ENCODE data around the gene PLPP4.

The PLPP4 gene

DNA sequence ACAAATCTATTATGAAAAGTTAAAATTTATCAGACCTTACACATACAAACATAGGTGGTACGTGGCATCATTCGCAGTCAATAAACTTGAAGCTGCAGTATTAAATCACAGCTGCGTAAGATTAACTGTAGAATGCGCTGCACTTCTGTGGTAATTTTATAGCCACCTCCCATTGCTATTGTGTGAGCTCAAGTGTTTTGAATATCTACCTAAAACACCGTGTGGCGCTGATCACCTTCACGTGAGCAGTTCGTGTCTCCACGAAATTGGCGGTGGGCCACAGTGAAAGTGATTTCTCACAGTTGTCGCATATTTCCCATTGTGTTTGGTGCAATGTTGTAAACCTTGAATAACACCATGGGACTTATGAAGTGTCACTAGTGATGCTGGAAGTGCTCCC, 102.8 kb downstream of the PLPP4 start:
- Histone ChIP-seq H3K4me1 (ENCODE audit: control insufficient read depth, insufficient read depth, low read length) (peaks cover 4% of the 10 kb centered on the region), H3K36me3 (ENCODE audit: control insufficient read depth, insufficient read depth, low read length) (no peaks in the 10 kb centered on the region), H3K4me3 (ENCODE audit: low read depth, low read length) (no peak overlapping the region), H3K9ac (ENCODE audit: low read depth, low read length) (no peak overlapping the region), H3K27me3 (ENCODE audit: control insufficient read depth, insufficient read depth, low read length) (no peaks in the 10 kb centered on the region), H3K9me3 (ENCODE audit: control insufficient read depth, insufficient read depth, low read length) (no peaks in the 10 kb centered on the region)

DNA sequence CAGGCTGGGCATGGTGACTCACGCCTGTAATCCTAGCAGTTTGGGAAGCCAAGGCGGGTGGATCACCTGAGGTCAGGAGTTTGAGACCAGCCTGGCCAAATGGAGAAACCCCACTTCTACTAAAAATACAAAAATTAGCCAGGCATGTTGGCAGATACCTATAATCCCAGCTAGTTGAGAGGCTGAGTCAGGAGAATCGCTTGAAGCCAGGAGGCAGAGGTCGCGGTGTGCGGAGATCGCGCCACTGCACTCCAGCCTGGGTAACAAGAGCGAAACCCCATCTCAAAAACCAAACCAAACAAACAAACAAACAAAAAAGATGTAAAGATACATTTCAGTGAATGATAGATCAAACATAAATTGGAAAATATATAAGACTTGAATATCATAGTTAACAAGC, 105.9 kb downstream of the PLPP4 start:
- Histone ChIP-seq H3K9me3 (ENCODE audit: control insufficient read depth, insufficient read depth, low read length) (no peaks in the 10 kb centered on the region), H3K27me3 (ENCODE audit: control insufficient read depth, insufficient read depth, low read length) (no peaks in the 10 kb centered on the region), H3K9ac (ENCODE audit: low read depth, low read length) (no peak overlapping the region), H3K4me1 (ENCODE audit: control insufficient read depth, insufficient read depth, low read length) (no peaks in the 10 kb centered on the region), H3K36me3 (ENCODE audit: control insufficient read depth, insufficient read depth, low read length) (no peaks in the 10 kb centered on the region), H3K4me3 (ENCODE audit: low read depth, low read length) (no peak overlapping the region)

DNA sequence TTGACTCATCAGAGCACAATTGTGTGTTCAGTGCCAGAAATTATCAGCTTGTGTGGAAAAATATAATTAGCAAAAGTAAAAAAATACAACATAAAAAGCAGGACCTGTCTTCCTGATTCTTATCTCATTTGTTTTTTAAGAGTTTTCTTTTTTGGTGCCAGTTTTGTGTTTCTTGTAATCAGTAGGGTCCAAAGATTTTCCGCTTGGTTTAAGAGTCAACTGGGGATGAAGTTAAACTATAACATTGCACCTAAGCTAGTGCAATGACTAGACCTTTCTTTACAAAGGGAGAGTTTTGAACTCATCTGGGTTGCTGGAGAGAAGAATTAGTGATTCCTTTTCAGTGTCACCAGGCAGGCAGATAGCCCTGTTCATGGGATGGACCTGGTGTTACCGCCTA, 113.4 kb downstream of the PLPP4 start:
- H3K9ac ChIP-seq (ENCODE audit: low read depth, low read length), result no peak overlapping the region
- H3K4me3 ChIP-seq (ENCODE audit: low read depth, low read length), result no peak overlapping the region
- no peaks in the 10 kb centered on the region for H3K9me3 ChIP-seq (ENCODE audit: control insufficient read depth, insufficient read depth, low read length)

DNA sequence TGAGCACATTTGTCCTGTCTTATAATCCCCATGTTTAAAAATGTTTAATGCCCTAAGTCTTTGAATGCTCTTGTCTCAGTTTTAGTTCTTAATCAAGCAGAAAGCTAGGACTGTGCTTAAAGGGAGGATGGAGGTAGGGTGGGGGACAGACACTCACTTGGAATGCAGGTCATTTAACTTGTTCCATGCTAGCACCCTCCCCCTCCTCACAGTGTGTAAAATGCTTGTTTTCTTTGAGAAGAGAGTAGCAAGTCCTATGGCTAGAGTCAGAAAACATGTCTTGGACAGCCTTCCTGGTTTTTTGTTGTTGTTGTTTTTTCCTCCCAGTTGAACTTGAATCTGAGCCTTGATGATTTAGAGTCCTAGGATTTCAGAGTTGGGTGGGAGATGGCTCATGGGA, 114.2 kb downstream of the PLPP4 start:
- Histone ChIP-seq H3K9ac (ENCODE audit: low read depth, low read length) (no peak overlapping the region), H3K4me1 (ENCODE audit: control insufficient read depth, insufficient read depth, low read length) (no peaks in the 10 kb centered on the region), H3K9me3 (ENCODE audit: control insufficient read depth, insufficient read depth, low read length) (no peaks in the 10 kb centered on the region), H3K27me3 (ENCODE audit: control insufficient read depth, insufficient read depth, low read length) (no peaks in the 10 kb centered on the region), H3K36me3 (ENCODE audit: control insufficient read depth, insufficient read depth, low read length) (no peaks in the 10 kb centered on the region), H3K4me3 (ENCODE audit: low read depth, low read length) (no peak overlapping the region)

More for the DNA sequence above, 113.4 kb downstream of the PLPP4 start:
- Histone ChIP-seq H3K36me3 (ENCODE audit: control insufficient read depth, insufficient read depth, low read length) (no peaks in the 10 kb centered on the region), H3K4me1 (ENCODE audit: control insufficient read depth, insufficient read depth, low read length) (no peaks in the 10 kb centered on the region), H3K27me3 (ENCODE audit: control insufficient read depth, insufficient read depth, low read length) (no peaks in the 10 kb centered on the region)

DNA sequence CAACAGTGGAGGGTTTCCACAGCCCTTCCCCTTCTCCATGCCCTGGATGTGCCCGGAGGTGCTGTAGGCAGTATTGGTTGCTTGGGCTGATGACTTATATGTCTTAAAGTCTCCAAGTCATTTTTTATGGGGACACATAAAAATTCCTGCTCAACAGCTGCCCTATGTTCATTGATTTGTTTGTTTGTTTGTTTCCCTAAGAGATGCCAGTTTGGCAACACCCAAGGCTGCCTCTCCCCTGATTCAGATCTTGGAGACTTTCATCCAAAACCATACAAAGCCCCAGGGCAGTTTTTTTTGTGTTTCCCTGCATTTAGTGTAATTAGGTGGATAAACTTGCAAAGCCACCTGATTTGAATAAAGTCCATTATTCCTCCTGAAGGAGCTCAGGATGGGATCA, 115.3 kb downstream of the PLPP4 start:
- Histone ChIP-seq H3K4me1 (ENCODE audit: control insufficient read depth, insufficient read depth, low read length) (no peaks in the 10 kb centered on the region), H3K36me3 (ENCODE audit: control insufficient read depth, insufficient read depth, low read length) (no peaks in the 10 kb centered on the region), H3K9ac (ENCODE audit: low read depth, low read length) (no peak overlapping the region), H3K4me3 (ENCODE audit: low read depth, low read length) (no peak overlapping the region), H3K27me3 (ENCODE audit: control insufficient read depth, insufficient read depth, low read length) (no peaks in the 10 kb centered on the region), H3K9me3 (ENCODE audit: control insufficient read depth, insufficient read depth, low read length) (no peaks in the 10 kb centered on the region)

DNA sequence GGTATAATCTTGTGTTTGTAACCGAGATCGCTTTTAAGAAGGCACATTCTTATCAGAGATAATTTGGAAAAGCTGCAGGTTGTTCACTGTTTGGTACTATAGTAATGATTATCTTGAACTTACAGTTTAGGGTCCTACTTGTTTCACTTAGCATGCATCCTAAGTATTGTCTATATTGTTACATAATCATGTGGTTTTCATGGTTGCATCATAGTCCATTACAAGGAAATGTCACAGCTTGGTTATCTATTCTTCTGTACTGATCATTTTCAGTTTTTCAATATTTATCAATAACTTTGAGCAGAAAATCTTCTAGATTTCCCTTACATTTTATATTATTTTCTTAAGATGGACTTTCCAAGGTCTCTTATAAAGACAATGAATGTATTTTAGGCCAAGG, 116.3 kb downstream of the PLPP4 start:
- Histone ChIP-seq H3K9me3 (ENCODE audit: control insufficient read depth, insufficient read depth, low read length) (no peaks in the 10 kb centered on the region), H3K9ac (ENCODE audit: low read depth, low read length) (no peak overlapping the region), H3K4me1 (ENCODE audit: control insufficient read depth, insufficient read depth, low read length) (no peaks in the 10 kb centered on the region), H3K4me3 (ENCODE audit: low read depth, low read length) (no peak overlapping the region), H3K36me3 (ENCODE audit: control insufficient read depth, insufficient read depth, low read length) (no peaks in the 10 kb centered on the region), H3K27me3 (ENCODE audit: control insufficient read depth, insufficient read depth, low read length) (no peaks in the 10 kb centered on the region)

DNA sequence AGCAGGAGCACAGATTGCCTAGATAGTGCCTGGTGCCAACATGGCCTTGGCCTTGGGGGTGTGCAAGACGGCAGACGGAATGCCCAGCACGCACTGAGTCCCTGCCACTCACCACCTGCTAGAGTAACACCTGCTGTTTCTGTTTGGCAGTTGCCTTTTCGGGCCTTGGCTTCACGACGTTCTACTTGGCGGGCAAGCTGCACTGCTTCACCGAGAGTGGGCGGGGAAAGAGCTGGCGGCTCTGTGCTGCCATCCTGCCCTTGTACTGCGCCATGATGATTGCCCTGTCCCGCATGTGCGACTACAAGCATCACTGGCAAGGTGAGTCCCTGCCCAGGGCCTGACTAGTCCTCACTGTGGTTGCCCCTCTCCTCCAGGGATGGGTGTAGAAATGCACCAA, 118.0 kb downstream of the PLPP4 start:
- H3K36me3 ChIP-seq (ENCODE audit: control insufficient read depth, insufficient read depth, low read length), result no peaks in the 10 kb centered on the region
- no peak overlapping the region for H3K4me3 ChIP-seq (ENCODE audit: low read depth, low read length)
- no peaks in the 10 kb centered on the region for H3K27me3 ChIP-seq (ENCODE audit: control insufficient read depth, insufficient read depth, low read length)
- no peaks in the 10 kb centered on the region for H3K4me1 ChIP-seq (ENCODE audit: control insufficient read depth, insufficient read depth, low read length)
- no peaks in the 10 kb centered on the region for H3K9me3 ChIP-seq (ENCODE audit: control insufficient read depth, insufficient read depth, low read length)
- no peak overlapping the region for H3K9ac ChIP-seq (ENCODE audit: low read depth, low read length)

DNA sequence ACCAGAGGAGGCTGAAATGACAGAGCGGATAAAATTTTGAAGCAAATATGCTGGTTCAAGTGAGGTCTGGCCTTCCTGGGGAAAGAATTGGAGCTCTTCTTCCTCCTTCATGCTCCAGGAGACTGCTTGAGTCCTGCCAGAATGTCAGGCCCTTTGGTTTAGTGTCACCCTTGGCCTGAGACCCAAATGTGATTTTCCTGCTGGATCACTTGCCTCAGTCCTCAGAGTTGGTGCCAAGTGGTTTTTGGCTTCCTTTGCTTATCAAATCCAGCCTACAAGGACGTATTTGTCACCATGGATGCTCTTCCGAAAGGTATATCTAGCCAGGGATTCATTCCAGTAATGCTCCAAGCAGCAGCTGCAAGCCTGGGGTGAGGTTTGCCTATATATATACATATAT, 118.4 kb downstream of the PLPP4 start:
- no peaks in the 10 kb centered on the region for H3K4me1 ChIP-seq (ENCODE audit: control insufficient read depth, insufficient read depth, low read length)
- no peak overlapping the region for H3K9ac ChIP-seq (ENCODE audit: low read depth, low read length)
- no peaks in the 10 kb centered on the region for H3K36me3 ChIP-seq (ENCODE audit: control insufficient read depth, insufficient read depth, low read length)
- H3K9me3 ChIP-seq (ENCODE audit: control insufficient read depth, insufficient read depth, low read length), result no peaks in the 10 kb centered on the region
- no peak overlapping the region for H3K4me3 ChIP-seq (ENCODE audit: low read depth, low read length)
- no peaks in the 10 kb centered on the region for H3K27me3 ChIP-seq (ENCODE audit: control insufficient read depth, insufficient read depth, low read length)

DNA sequence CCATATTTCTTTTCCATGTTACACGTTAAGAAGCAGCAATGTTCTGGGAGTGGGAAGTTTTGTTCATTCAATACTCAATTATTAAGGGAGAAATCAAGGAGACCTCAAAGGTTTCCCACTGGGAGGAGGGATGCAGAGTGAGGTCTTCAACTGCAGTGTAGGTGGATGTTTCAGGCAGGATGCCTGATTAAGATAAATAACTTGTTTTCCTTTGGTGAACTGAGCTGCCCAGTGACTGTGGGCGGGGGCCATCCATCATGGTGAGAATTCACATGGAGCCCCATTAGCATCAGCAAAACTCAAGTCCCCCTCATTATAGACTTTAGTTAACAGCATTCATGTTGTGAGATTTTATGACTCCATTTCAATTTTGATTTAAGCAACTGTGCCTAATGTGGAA, 121.1 kb downstream of the PLPP4 start:
- no peak overlapping the region for H3K4me3 ChIP-seq (ENCODE audit: low read depth, low read length)
- H3K9me3 ChIP-seq (ENCODE audit: control insufficient read depth, insufficient read depth, low read length), result no peaks in the 10 kb centered on the region
- no peaks in the 10 kb centered on the region for H3K27me3 ChIP-seq (ENCODE audit: control insufficient read depth, insufficient read depth, low read length)
- no peak overlapping the region for H3K9ac ChIP-seq (ENCODE audit: low read depth, low read length)
- H3K36me3 ChIP-seq (ENCODE audit: control insufficient read depth, insufficient read depth, low read length), result no peaks in the 10 kb centered on the region
- peaks cover 2% of the 10 kb centered on the region for H3K4me1 ChIP-seq (ENCODE audit: control insufficient read depth, insufficient read depth, low read length)

DNA sequence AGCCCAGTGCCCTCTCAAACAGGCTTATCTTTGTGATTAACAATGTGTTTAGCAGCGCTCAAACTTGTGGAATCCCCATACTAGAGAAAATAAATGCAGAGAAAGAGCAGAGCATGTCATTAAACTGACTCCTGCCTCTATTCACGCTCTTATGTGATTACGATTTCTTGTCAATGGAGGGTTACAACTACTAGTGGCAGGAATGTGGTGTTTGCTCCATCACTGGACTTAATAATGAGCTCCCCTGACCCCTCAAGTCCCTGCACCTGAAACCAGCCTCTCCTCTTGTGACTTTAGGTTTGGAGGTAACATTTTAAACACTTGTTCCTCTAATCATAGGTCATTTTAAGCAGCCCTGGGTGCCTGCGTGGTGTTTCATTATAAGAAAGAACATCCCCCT, 121.9 kb downstream of the PLPP4 start:
- Histone ChIP-seq H3K27me3 (ENCODE audit: control insufficient read depth, insufficient read depth, low read length) (no peaks in the 10 kb centered on the region), H3K9me3 (ENCODE audit: control insufficient read depth, insufficient read depth, low read length) (no peaks in the 10 kb centered on the region), H3K4me1 (ENCODE audit: control insufficient read depth, insufficient read depth, low read length) (peaks cover 2% of the 10 kb centered on the region), H3K9ac (ENCODE audit: low read depth, low read length) (no peak overlapping the region), H3K4me3 (ENCODE audit: low read depth, low read length) (no peak overlapping the region), H3K36me3 (ENCODE audit: control insufficient read depth, insufficient read depth, low read length) (no peaks in the 10 kb centered on the region)

DNA sequence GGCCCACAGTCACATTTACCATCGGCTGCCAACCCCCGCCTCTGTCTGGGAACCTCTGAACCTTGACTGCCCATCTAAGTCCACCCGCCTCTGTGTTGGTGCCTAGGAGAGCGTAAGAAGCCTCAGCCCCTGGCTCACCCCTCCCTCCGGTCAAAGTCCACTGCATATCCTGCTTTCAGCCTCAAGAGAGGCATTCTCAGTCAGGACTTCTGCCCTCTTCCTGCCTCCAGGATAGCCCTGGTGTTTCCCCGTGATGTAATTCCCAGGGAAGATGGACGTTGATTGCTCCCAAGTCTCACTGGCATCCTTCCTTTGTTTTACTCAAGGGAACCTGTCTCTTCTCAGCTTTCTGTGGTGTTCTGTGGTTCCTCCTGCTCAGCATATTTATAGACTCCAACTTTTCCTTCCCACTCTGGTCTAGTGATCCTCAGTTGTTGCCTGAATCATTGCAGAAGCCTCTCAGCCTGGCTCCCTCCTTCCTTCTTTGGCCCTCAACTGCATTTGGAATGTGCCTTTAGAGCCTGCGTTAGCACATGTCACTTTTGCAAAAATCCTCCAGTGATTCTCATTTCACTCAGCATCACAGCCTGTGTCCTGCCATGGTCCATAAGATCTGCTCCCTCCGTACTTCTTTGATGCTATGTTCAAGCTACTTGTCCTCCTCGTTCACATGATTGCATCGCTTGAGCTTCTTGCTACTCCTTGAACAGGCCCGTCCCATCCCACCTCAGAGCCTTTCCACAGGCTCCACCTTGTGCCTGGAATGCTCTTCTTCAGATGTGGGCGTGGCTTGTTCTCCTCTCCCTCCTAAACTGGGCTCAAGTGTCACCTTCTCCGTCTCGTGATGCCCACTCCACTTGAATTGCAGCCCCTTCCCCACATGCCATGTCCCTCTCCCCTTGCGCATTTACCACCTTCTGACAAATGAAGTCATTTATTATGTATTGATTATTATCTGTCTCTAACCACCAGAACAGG, 124.2 kb downstream of the PLPP4 start:
- Histone ChIP-seq H3K36me3 (ENCODE audit: control insufficient read depth, insufficient read depth, low read length) (no peaks in the 10 kb centered on the region), H3K9me3 (ENCODE audit: control insufficient read depth, insufficient read depth, low read length) (no peaks in the 10 kb centered on the region)

DNA sequence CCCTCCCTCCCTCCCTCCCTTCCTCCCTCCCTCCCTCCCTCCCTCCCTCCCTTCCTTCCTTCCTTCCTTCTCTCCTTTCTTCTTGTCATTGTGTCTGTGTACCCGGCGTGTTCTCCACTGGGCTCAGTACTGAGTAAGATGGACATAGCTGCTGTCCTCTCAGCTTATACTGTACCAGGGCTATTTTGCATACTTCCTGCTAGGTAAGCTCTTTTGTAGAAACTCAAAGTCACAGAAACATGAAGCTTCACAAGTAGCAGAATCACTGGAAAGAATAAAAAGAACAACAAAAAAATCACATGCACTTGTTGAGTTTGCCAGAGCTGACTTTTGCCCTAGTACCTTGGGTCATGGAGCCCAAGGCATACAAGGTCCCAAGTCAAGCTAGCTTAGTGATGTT, 125.7 kb downstream of the PLPP4 start:
- H3K36me3 ChIP-seq (ENCODE audit: control insufficient read depth, insufficient read depth, low read length), result no peaks in the 10 kb centered on the region
- H3K9ac ChIP-seq (ENCODE audit: low read depth, low read length), result no peak overlapping the region
- no peak overlapping the region for H3K4me3 ChIP-seq (ENCODE audit: low read depth, low read length)
- H3K9me3 ChIP-seq (ENCODE audit: control insufficient read depth, insufficient read depth, low read length), result no peaks in the 10 kb centered on the region
- no peaks in the 10 kb centered on the region for H3K27me3 ChIP-seq (ENCODE audit: control insufficient read depth, insufficient read depth, low read length)
- peaks cover 2% of the 10 kb centered on the region for H3K4me1 ChIP-seq (ENCODE audit: control insufficient read depth, insufficient read depth, low read length)

More for the DNA sequence above, 124.2 kb downstream of the PLPP4 start:
- no peaks in the 10 kb centered on the region for H3K27me3 ChIP-seq (ENCODE audit: control insufficient read depth, insufficient read depth, low read length)
- H3K9ac ChIP-seq (ENCODE audit: low read depth, low read length), result no peak overlapping the region
- no peak overlapping the region for H3K4me3 ChIP-seq (ENCODE audit: low read depth, low read length)
- H3K4me1 ChIP-seq (ENCODE audit: control insufficient read depth, insufficient read depth, low read length), result peaks cover 2% of the 10 kb centered on the region
